Suprapubic skin (tissue), 4 donors: ENCODE results near the gene CNGA3. TPM values are rescaled to one million over a fixed set of nuclear protein-coding genes. Genes with fewer than 3 reads are reported as not detected.

Source experiments
- DNase-seq, 2 donors: peaks; one replicate each; pipeline ENCODE4 v3.0.0-alpha.2; 2019; ENCODE audit warnings: low spot score in 2 of 2
- H3K27ac ChIP-seq: fragments of 200-600 bp; sonication (generic); one replicate; pipeline ENCODE4 v1.5.1; 2019
- H3K27me3 ChIP-seq: fragments of 200-600 bp; sonication (generic); one replicate; pipeline ENCODE4 v1.5.1; 2019
- H3K36me3 ChIP-seq: fragments of 200-600 bp; sonication (generic); one replicate; pipeline ENCODE4 v1.5.1; 2019
- H3K4me1 ChIP-seq: fragments of 200-600 bp; sonication (generic); one replicate; pipeline ENCODE4 v1.5.1; 2019
- H3K4me3 ChIP-seq: fragments of 200-600 bp; sonication (generic); one replicate; pipeline ENCODE4 v1.5.1; 2019; ENCODE audit warnings: mild to moderate bottlenecking
- H3K9me3 ChIP-seq: fragments of 200-600 bp; sonication (generic); one replicate; pipeline ENCODE4 v1.5.1; 2019
- EP300 ChIP-seq: sonication (generic); formaldehyde crosslinking; IDR thresholded peaks from one replicate; pipeline ENCODE4 v1.6.1; 2017; ENCODE audit warnings: antibody characterized with exemption
- POLR2A ChIP-seq, 2 donors: fragments of 450-650 bp; IDR thresholded peaks; one replicate each; pipeline ENCODE4 v1.6.1; 2017; ENCODE audit warnings: antibody characterized with exemption in 2 of 2, mild to moderate bottlenecking in 2 of 2, moderate library complexity in 2 of 2
- POLR2AphosphoS5 ChIP-seq, 3 donors: sonication (generic); formaldehyde crosslinking; IDR thresholded peaks; one replicate each; pipeline ENCODE4 v1.6.1; 2017; ENCODE audit warnings: antibody characterized with exemption in 3 of 3
- whole genome bisulfite sequencing: methylation state at CpG from one replicate; pipeline ENCODE4 v1.1.5; 2018; 5-methylcytosine and 5-hydroxymethylcytosine counted together
- total RNA-seq, 4 donors: library from RNA; depleted of rRNA; stranded (reverse); fragments of >200 nt; gene quantifications; one replicate each; pipeline ENCODE4 v1.1.0, GENCODE V29; 2016
- TF ChIP-seq, protein P1 (sequence below), 2 donors: fragments of 200-600 bp in 1 of 2; fragments of 450-650 bp in 1 of 2; sonication (generic) in 1 of 2; IDR thresholded peaks; one replicate each; pipeline ENCODE4 v1.5.1; 2016 to 2019; ENCODE audit warnings: antibody characterized with exemption in 2 of 2, mild to moderate bottlenecking in 1 of 2, moderate library complexity in 1 of 2

CNGA3 gene
- total RNA-seq, 4 donors from 2014 or later: not detected

DNA sequence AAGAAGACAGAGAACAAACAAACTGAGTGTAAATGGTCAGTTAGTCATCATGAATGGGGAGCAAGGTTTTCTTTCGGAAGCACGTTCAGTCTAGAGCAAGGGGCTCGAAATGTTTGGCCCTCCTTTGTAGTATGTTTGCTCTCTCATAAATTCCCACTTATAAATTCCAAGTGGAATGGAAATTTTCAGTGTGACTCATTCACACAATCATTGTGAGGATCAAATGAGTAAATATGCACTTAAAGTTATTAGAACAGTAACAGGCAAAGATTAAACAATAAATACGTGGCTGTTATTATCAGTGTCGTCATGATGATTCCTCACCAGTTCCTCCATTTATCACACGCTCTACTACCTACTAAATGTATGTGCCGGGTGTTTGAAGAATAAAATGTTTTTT, 10.5 kb downstream of the CNGA3 start:
- Histone ChIP-seq H3K9me3 (no peaks in the 10 kb centered on the region), H3K4me3 (no peak overlapping the region), H3K4me1 (no peaks in the 10 kb centered on the region), H3K36me3 (no peaks in the 10 kb centered on the region), H3K27me3 (no peaks in the 10 kb centered on the region), H3K27ac (no peak overlapping the region)
- no peak for DNase-seq
- no peak for TF ChIP-seq POLR2AphosphoS5 (IDR thresholded peaks at IDR 0.05)
- no peak for TF ChIP-seq POLR2A (IDR thresholded peaks at IDR 0.05)
- TF ChIP-seq, protein P1, sequence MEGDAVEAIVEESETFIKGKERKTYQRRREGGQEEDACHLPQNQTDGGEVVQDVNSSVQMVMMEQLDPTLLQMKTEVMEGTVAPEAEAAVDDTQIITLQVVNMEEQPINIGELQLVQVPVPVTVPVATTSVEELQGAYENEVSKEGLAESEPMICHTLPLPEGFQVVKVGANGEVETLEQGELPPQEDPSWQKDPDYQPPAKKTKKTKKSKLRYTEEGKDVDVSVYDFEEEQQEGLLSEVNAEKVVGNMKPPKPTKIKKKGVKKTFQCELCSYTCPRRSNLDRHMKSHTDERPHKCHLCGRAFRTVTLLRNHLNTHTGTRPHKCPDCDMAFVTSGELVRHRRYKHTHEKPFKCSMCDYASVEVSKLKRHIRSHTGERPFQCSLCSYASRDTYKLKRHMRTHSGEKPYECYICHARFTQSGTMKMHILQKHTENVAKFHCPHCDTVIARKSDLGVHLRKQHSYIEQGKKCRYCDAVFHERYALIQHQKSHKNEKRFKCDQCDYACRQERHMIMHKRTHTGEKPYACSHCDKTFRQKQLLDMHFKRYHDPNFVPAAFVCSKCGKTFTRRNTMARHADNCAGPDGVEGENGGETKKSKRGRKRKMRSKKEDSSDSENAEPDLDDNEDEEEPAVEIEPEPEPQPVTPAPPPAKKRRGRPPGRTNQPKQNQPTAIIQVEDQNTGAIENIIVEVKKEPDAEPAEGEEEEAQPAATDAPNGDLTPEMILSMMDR (IDR thresholded peaks at IDR 0.05): no peak
- TF ChIP-seq EP300: no peak
- 86% methylated on average over 7 of the region's 7 CpGs for WGBS

DNA sequence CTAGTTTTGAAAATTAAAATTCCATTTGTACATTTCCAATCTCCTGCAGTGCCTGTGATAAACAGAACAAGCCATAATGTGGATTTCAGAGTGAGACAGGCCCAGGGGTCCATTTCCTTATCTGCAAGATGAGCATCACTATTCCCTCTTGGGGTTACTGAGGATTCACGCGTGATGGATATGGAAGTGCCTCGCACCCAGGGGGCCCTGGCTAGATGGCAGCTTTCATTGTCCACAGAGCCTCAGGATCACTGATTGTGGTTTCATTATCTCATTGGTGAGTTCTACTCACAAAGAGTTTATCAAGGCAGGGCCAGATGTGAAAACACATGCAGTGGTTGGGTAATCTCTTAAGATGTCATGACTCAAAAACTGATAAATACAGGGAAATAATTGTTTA, 11.6 kb downstream of the CNGA3 start:
- Histone ChIP-seq H3K4me3 (no peak overlapping the region), H3K9me3 (no peaks in the 10 kb centered on the region), H3K27ac (no peak overlapping the region), H3K4me1 (no peaks in the 10 kb centered on the region), H3K27me3 (no peaks in the 10 kb centered on the region), H3K36me3 (no peaks in the 10 kb centered on the region)
- 90% methylated on average over 3 of the region's 3 CpGs for WGBS
- TF ChIP-seq POLR2AphosphoS5 (IDR thresholded peaks at IDR 0.05) (no peak), POLR2A (IDR thresholded peaks at IDR 0.05) (no peak), EP300 (no peak)
- TF ChIP-seq, protein P1 (IDR thresholded peaks at IDR 0.05): no peak
- DNase-seq: no peak

DNA sequence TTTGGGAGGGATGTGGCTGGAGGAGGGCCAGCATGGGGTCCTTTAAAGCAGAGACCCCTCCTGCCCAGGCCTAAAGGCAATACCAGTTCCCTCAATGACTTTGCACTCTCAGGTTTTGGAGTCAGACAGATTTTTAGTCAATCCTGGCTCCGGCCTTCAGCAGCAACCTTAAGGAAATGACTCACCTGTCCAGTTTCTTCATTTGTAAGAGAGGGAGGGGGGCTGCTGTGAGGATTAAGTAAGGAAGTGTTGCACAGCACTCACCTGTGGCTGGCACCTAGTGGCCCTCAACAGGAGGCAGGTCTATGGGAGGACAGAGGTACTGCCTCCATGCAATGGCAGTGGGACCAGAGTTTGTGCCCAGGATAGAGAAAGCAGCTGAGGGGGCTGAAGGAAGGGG, 13.7 kb downstream of the CNGA3 start:
- DNase-seq: no peak
- H3K36me3 ChIP-seq: no peaks in the 10 kb centered on the region
- H3K4me1 ChIP-seq: no peaks in the 10 kb centered on the region
- H3K4me3 ChIP-seq: no peak overlapping the region
- WGBS: 80% methylated on average over 1 of the region's 1 CpG
- H3K27me3 ChIP-seq: no peaks in the 10 kb centered on the region
- no peak overlapping the region for H3K27ac ChIP-seq
- TF ChIP-seq POLR2A (IDR thresholded peaks at IDR 0.05) (no peak), POLR2AphosphoS5 (IDR thresholded peaks at IDR 0.05) (no peak)
- TF ChIP-seq, protein P1 (IDR thresholded peaks at IDR 0.05): no peak
- H3K9me3 ChIP-seq: no peaks in the 10 kb centered on the region

DNA sequence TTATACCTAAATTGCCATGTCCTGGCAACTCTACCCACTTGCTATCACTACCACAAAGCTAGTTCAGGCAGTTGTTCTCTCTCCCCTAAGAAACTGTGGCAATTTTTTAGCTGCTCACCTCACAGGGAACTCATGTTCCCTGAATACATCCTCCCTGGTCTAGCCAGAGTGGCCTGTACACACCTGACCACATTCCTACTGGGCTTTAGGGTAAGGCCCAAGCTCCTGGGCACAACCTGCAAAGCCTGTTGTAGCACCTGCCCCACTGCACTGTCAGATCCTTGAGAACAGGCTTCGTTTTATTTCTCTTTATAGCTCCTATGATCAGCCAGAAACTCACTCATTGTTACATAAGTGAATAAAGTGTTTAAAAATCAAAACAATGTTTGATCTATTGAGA, 21.5 kb downstream of the CNGA3 start:
- TF ChIP-seq, protein P1 (IDR thresholded peaks at IDR 0.05): no peak
- TF ChIP-seq POLR2A (IDR thresholded peaks at IDR 0.05) (no peak), EP300 (no peak), POLR2AphosphoS5 (IDR thresholded peaks at IDR 0.05) (no peak)

DNA sequence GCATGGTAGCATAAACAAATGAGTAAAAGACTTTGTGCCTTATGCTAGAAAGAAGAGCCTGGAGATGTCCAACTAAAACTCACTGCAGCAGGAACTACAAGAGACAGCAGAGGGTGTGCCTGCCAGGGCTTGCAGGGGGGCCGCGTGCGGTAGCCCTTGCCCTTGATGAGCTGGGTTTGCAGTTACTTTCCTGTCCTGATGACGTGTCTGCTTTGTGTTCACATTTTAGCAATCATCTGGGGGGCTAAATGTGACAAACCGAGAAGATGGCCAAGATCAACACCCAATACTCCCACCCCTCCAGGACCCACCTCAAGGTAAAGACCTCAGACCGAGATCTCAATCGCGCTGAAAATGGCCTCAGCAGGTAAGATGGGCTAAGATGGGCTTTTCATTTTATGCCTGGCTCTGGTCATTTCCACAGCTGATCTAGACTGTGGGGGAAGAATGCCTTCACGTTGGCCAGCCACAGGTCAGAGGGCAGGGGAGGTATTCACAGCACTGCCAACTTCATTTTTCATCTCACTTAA, 23.5 kb downstream of the CNGA3 start:
- no peak for TF ChIP-seq POLR2AphosphoS5 (IDR thresholded peaks at IDR 0.05)
- TF ChIP-seq POLR2A (IDR thresholded peaks at IDR 0.05): no peak
- TF ChIP-seq, protein P1 (IDR thresholded peaks at IDR 0.05): no peak
- TF ChIP-seq EP300: no peak
- H3K27ac ChIP-seq: no peak overlapping the region
- H3K4me3 ChIP-seq: no peak overlapping the region
- DNase-seq: no peak
- no peaks in the 10 kb centered on the region for H3K36me3 ChIP-seq
- no peaks in the 10 kb centered on the region for H3K4me1 ChIP-seq
- H3K9me3 ChIP-seq: peaks cover 3% of the 10 kb centered on the region
- H3K27me3 ChIP-seq: peaks cover 2% of the 10 kb centered on the region
- WGBS: 83% methylated on average over 9 of the region's 9 CpGs

More for the DNA sequence above, 21.5 kb downstream of the CNGA3 start:
- no peak for DNase-seq
- Histone ChIP-seq H3K4me1 (no peaks in the 10 kb centered on the region), H3K36me3 (no peaks in the 10 kb centered on the region), H3K9me3 (peaks cover 3% of the 10 kb centered on the region), H3K4me3 (no peak overlapping the region), H3K27me3 (no peaks in the 10 kb centered on the region), H3K27ac (no peak overlapping the region)
- WGBS: 55% methylated on average over 1 of the region's 1 CpG
